ENCODE data around the gene PXDC1.

Gene PXDC1

DNA sequence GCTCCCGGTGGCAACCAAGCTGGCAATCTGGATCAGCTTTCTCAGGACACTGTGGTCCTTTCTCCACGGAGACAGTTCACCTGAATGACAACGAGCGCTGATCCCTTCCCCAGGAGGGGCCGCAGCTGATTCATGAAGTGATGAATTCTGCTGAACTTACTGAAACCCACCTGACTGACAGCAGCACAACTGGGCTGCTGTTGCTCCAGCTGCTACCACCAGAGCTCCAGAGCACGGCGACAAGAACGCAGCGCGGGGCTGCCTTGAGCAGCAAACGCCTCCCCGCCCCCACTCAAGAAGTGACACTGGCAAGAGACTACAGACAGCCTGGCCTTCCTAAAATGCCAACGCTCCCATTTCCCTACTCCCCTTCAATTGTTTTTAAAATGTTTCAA lies 10.0 kb downstream of the PXDC1 start:
- no peaks in the 10 kb centered on the region for H4K20me1 ChIP-seq (ENCODE audit: insufficient read depth)
- no peak overlapping the region for H2AFZ ChIP-seq (ENCODE audit: low read depth)
- H3K4me3 ChIP-seq (IDR thresholded peaks at IDR 0.05; ENCODE audit: insufficient read depth, low read depth, low read length) = no peak overlapping the region
- H3K27ac ChIP-seq = no peak overlapping the region
- H3K4me1 ChIP-seq (ENCODE audit: low read depth, poor library complexity, severe bottlenecking) = peaks cover 13% of the 10 kb centered on the region
- TF ChIP-seq CTCF (conservative IDR thresholded peaks at IDR 0.05; ENCODE audit: low read depth, low read length) = no peak
- H3K9ac ChIP-seq = no peak overlapping the region
- H3K79me2 ChIP-seq (ENCODE audit: insufficient read depth, low read depth) = no peaks in the 10 kb centered on the region
- H3K4me2 ChIP-seq = no peak overlapping the region; the same call in 1 of the 2 replicates
- H3K27me3 ChIP-seq (ENCODE audit: insufficient read depth, low read depth) = no peaks in the 10 kb centered on the region
- no peaks in the 10 kb centered on the region for H3K36me3 ChIP-seq (ENCODE audit: insufficient read depth)

DNA sequence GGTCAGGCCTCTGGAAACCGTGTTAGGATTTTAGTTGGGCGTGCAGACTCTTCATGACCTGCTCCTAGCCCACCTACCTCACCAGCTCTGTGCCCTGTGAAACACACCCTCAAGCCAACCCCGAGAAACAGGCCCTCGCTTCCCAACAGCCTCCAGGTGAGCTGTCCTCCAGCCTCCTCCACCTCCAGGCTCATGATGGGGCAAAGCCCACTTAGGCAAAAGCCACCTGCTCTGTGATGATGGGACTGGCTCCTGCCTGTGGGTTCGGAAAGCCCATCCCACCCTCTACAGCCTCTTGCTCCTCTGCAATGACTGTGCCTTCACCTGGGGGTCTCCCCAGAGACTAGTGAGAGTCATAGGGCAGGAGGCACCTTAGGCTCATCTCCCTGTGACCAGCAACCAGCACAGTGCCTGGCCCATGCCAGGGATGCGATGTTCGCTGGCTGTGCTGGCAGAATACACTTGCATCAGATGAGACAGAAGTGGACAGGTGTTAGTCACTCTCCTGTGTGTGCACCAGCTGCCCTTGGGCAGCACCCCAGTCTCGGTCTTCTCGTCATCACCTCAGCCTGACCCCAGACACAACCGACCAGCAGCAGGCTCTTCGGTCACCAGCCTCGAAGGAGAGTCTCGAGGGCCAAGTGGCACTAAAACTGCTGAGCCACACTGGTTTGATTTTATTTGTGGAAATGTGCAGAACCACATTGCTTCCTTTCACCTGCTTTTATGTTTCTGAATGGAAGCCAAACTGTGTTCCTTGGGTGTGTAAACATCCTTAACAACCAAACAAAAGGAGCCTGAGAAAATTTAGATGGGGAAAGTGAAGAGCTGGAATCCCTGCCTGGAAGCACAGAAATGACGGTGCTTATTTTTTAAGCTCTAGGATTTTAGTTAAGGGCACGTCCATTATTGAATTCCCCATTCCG lies 10.7 kb downstream of the PXDC1 start:
- no peaks in the 10 kb centered on the region for H4K20me1 ChIP-seq (ENCODE audit: insufficient read depth)
- no peak overlapping the region for H3K9ac ChIP-seq

GRCh38 chr6:3739311-3739897 lies 12.1 kb downstream of the PXDC1 start:
- Histone ChIP-seq H3K36me3 (ENCODE audit: insufficient read depth) (no peaks in the 10 kb centered on the region), H3K9ac (no peak overlapping the region), H2AFZ (ENCODE audit: low read depth) (no peak overlapping the region), H3K4me1 (ENCODE audit: low read depth, poor library complexity, severe bottlenecking) (peaks cover 13% of the 10 kb centered on the region), H3K79me2 (ENCODE audit: insufficient read depth, low read depth) (no peaks in the 10 kb centered on the region), H3K27me3 (ENCODE audit: insufficient read depth, low read depth) (no peaks in the 10 kb centered on the region), H3K4me3 (IDR thresholded peaks at IDR 0.05; ENCODE audit: insufficient read depth, low read depth, low read length) (no peak overlapping the region), H4K20me1 (ENCODE audit: insufficient read depth) (no peaks in the 10 kb centered on the region), H3K27ac (no peak overlapping the region), H3K4me2 (no peak overlapping the region)
- no peak for TF ChIP-seq CTCF (conservative IDR thresholded peaks at IDR 0.05; ENCODE audit: low read depth, low read length)

More for the DNA sequence above, 10.7 kb downstream of the PXDC1 start:
- Histone ChIP-seq H3K4me3 (IDR thresholded peaks at IDR 0.05; ENCODE audit: insufficient read depth, low read depth, low read length) (no peak overlapping the region), H3K4me2 (no peak overlapping the region), H3K4me1 (ENCODE audit: low read depth, poor library complexity, severe bottlenecking) (peaks cover 13% of the 10 kb centered on the region), H2AFZ (ENCODE audit: low read depth) (no peak overlapping the region), H3K27ac (no peak overlapping the region), H3K36me3 (ENCODE audit: insufficient read depth) (no peaks in the 10 kb centered on the region), H3K79me2 (ENCODE audit: insufficient read depth, low read depth) (no peaks in the 10 kb centered on the region), H3K27me3 (ENCODE audit: insufficient read depth, low read depth) (no peaks in the 10 kb centered on the region)
- no peak for TF ChIP-seq CTCF (conservative IDR thresholded peaks at IDR 0.05; ENCODE audit: low read depth, low read length)

GRCh38 chr6:3738381-3739131 lies 13.0 kb downstream of the PXDC1 start:
- no peak overlapping the region for H3K27ac ChIP-seq

More at GRCh38 chr6:3738381-3739131, 13.0 kb downstream of the PXDC1 start:
- H2AFZ ChIP-seq (ENCODE audit: low read depth) = no peak overlapping the region
- H3K79me2 ChIP-seq (ENCODE audit: insufficient read depth, low read depth) = no peaks in the 10 kb centered on the region
- H3K27me3 ChIP-seq (ENCODE audit: insufficient read depth, low read depth) = no peaks in the 10 kb centered on the region
- no peak overlapping the region for H3K4me2 ChIP-seq
- no peak overlapping the region for H3K4me3 ChIP-seq (IDR thresholded peaks at IDR 0.05; ENCODE audit: insufficient read depth, low read depth, low read length)
- H3K9ac ChIP-seq = no peak overlapping the region
- no peaks in the 10 kb centered on the region for H3K36me3 ChIP-seq (ENCODE audit: insufficient read depth)
- peaks cover 13% of the 10 kb centered on the region for H3K4me1 ChIP-seq (ENCODE audit: low read depth, poor library complexity, severe bottlenecking)
- TF ChIP-seq CTCF (conservative IDR thresholded peaks at IDR 0.05; ENCODE audit: low read depth, low read length) = no peak
- no peaks in the 10 kb centered on the region for H4K20me1 ChIP-seq (ENCODE audit: insufficient read depth)

Data from KMS-11 (cell line).